HEK293 (cell line): ENCODE measurements around the gene CNTN4.

Experiments
- CTCF ChIA-PET: fragments of 350-600 bp; formaldehyde crosslinking; extraction: SDS; loops from one replicate; lab custom pipeline; 2021; ENCODE audit warnings: antibody characterized with exemption; lab: Yijun Ruan, JAX
- POLR2A ChIA-PET: fragments of 300-600 bp; formaldehyde crosslinking; extraction: SDS; loops from one replicate; lab custom pipeline; 2020; ENCODE audit warnings: antibody characterized with exemption, inconsistent platforms; lab: Yijun Ruan, JAX
- H3K27ac ChIP-seq: fragments of 200-500 bp; sonication (Bioruptor generic); 2 replicates; pipeline ENCODE4 v1.5.1; 2014; ENCODE audit warnings: low read depth, low read length, control low read depth, inconsistent platforms; ENCODE audit errors: extremely low read depth
- H3K36me3 ChIP-seq, 2 experiments: fragments of 200-500 bp in 1 of 2; sonication (Bioruptor generic) in 1 of 2; 1 replicate in 1 of 2; 2 replicates in 1 of 2; pipeline ENCODE4 v1.5.1; 2014 to 2017; ENCODE audit warnings: inconsistent platforms in 2 of 2, low read length in 2 of 2; ENCODE audit not compliant: control insufficient read depth in 2 of 2, insufficient read depth in 1 of 2
- H3K4me1 ChIP-seq: fragments of 200-500 bp; sonication (Bioruptor generic); 2 replicates; pipeline ENCODE4 v1.5.1; 2014; ENCODE audit warnings: mild to moderate bottlenecking, low read length, inconsistent platforms; ENCODE audit not compliant: control insufficient read depth, insufficient read depth
- H3K4me3 ChIP-seq: 2 replicates; pipeline ENCODE4 v1.5.1; 2011; ENCODE audit warnings: low read depth, mild to moderate bottlenecking, control low read depth, low read length, moderate library complexity
- H3K9me3 ChIP-seq: fragments of 200-500 bp; sonication (Bioruptor generic); 2 replicates; pipeline ENCODE4 v1.5.1; 2014; ENCODE audit warnings: low read depth, low read length, inconsistent platforms; ENCODE audit not compliant: control insufficient read depth, insufficient read depth
- BCL11B ChIP-seq: fragments of 450-650 bp; formaldehyde crosslinking; IDR thresholded peaks from 2 replicates; pipeline ENCODE4 v1.5.1; 2016; ENCODE audit warnings: low read depth, missing biosample characterization, missing genetic modification characterization
- OVOL3 ChIP-seq: fragments of 450-650 bp; formaldehyde crosslinking; IDR thresholded peaks from 2 replicates; pipeline ENCODE4 v1.5.1; 2016; ENCODE audit warnings: missing biosample characterization, missing genetic modification characterization
- SALL2 ChIP-seq: fragments of 450-650 bp; formaldehyde crosslinking; IDR thresholded peaks from 2 replicates; pipeline ENCODE4 v1.5.0; 2017; ENCODE audit warnings: missing biosample characterization, mild to moderate bottlenecking, missing genetic modification characterization, borderline replicate concordance
- SCRT2 ChIP-seq: fragments of 450-650 bp; formaldehyde crosslinking; IDR thresholded peaks from 2 replicates; pipeline ENCODE4 v1.5.1; 2016; ENCODE audit warnings: missing biosample characterization, missing genetic modification characterization
- TCF7L2 ChIP-seq: IDR thresholded peaks from 2 replicates; pipeline ENCODE4 v1.6.1; 2011; ENCODE audit warnings: low read depth, mild to moderate bottlenecking, inconsistent platforms, low read length, moderate library complexity, borderline replicate concordance
- YY2 ChIP-seq: fragments of 450-650 bp; formaldehyde crosslinking; IDR thresholded peaks from 2 replicates; pipeline ENCODE4 v1.5.1; 2016; ENCODE audit warnings: missing biosample characterization, missing genetic modification characterization
- ZBTB17 ChIP-seq: fragments of 450-650 bp; formaldehyde crosslinking; IDR thresholded peaks from 2 replicates; pipeline ENCODE4 v1.5.1; 2016; ENCODE audit warnings: missing biosample characterization, missing genetic modification characterization
- ZBTB21 ChIP-seq: fragments of 450-650 bp; formaldehyde crosslinking; IDR thresholded peaks from 2 replicates; pipeline ENCODE4 v1.5.1; 2017; ENCODE audit warnings: missing biosample characterization, missing genetic modification characterization
- ZBTB44 ChIP-seq: fragments of 450-650 bp; IDR thresholded peaks from 2 replicates; pipeline ENCODE4 v1.5.1; 2018; ENCODE audit warnings: missing biosample characterization, mild to moderate bottlenecking, missing genetic modification characterization
- ZIC2 ChIP-seq: fragments of 450-650 bp; formaldehyde crosslinking; IDR thresholded peaks from 2 replicates; pipeline ENCODE4 v1.5.1; 2016; ENCODE audit warnings: missing biosample characterization, missing genetic modification characterization
- ZNF132 ChIP-seq: fragments of 450-650 bp; formaldehyde crosslinking; IDR thresholded peaks from 2 replicates; pipeline ENCODE4 v1.5.1; 2017; ENCODE audit warnings: missing biosample characterization, missing genetic modification characterization, borderline replicate concordance
- ZNF202 ChIP-seq: fragments of 450-650 bp; formaldehyde crosslinking; IDR thresholded peaks from 2 replicates; pipeline ENCODE4 v1.5.1; 2016; ENCODE audit warnings: missing biosample characterization, missing genetic modification characterization, borderline replicate concordance
- ZNF211 ChIP-seq: fragments of 450-650 bp; formaldehyde crosslinking; IDR thresholded peaks from 2 replicates; pipeline ENCODE4 v1.5.1; 2016; ENCODE audit warnings: low read depth, missing biosample characterization, missing genetic modification characterization
- ZNF221 ChIP-seq: fragments of 450-650 bp; formaldehyde crosslinking; IDR thresholded peaks from 2 replicates; pipeline ENCODE4 v1.5.1; 2017; ENCODE audit warnings: missing biosample characterization, missing genetic modification characterization, borderline replicate concordance
- ZNF391 ChIP-seq: fragments of 450-650 bp; formaldehyde crosslinking; IDR thresholded peaks from 2 replicates; pipeline ENCODE4 v1.5.1; 2016; ENCODE audit warnings: low read depth, missing biosample characterization, missing genetic modification characterization, borderline replicate concordance
- ZNF404 ChIP-seq: fragments of 450-650 bp; formaldehyde crosslinking; IDR thresholded peaks from 2 replicates; pipeline ENCODE4 v1.5.1; 2017; ENCODE audit warnings: missing biosample characterization, missing genetic modification characterization
- ZNF473 ChIP-seq: fragments of 450-650 bp; formaldehyde crosslinking; IDR thresholded peaks from 2 replicates; pipeline ENCODE4 v1.5.1; 2017; ENCODE audit warnings: missing biosample characterization, missing genetic modification characterization
- ZNF501 ChIP-seq: fragments of 450-650 bp; formaldehyde crosslinking; IDR thresholded peaks from 2 replicates; pipeline ENCODE4 v1.5.1; 2016; ENCODE audit warnings: missing biosample characterization, missing genetic modification characterization
- ZNF529 ChIP-seq: fragments of 450-650 bp; formaldehyde crosslinking; IDR thresholded peaks from 2 replicates; pipeline ENCODE4 v1.5.1; 2017; ENCODE audit warnings: missing genetic modification characterization, missing biosample characterization; ENCODE audit not compliant: insufficient replicate concordance
- ZNF544 ChIP-seq: fragments of 450-650 bp; formaldehyde crosslinking; IDR thresholded peaks from 2 replicates; pipeline ENCODE4 v1.5.0; 2017; ENCODE audit warnings: missing biosample characterization, missing genetic modification characterization
- ZNF560 ChIP-seq: fragments of 450-650 bp; formaldehyde crosslinking; IDR thresholded peaks from 2 replicates; pipeline ENCODE4 v1.5.1; 2017; ENCODE audit warnings: missing biosample characterization, missing genetic modification characterization, borderline replicate concordance
- ZNF585B ChIP-seq: fragments of 450-650 bp; formaldehyde crosslinking; IDR thresholded peaks from 2 replicates; pipeline ENCODE4 v1.5.1; 2016; ENCODE audit warnings: missing biosample characterization, missing genetic modification characterization
- ZNF610 ChIP-seq: fragments of 450-650 bp; formaldehyde crosslinking; IDR thresholded peaks from 2 replicates; pipeline ENCODE4 v1.5.1; 2016; ENCODE audit warnings: missing biosample characterization, missing genetic modification characterization, borderline replicate concordance
- ZNF621 ChIP-seq: fragments of 450-650 bp; formaldehyde crosslinking; IDR thresholded peaks from 2 replicates; pipeline ENCODE4 v1.5.1; 2017; ENCODE audit warnings: missing biosample characterization, missing genetic modification characterization
- ZNF660 ChIP-seq: fragments of 450-650 bp; IDR thresholded peaks from 2 replicates; pipeline ENCODE4 v1.5.1; 2018; ENCODE audit warnings: missing biosample characterization, mild to moderate bottlenecking, missing genetic modification characterization
- ZNF670 ChIP-seq: fragments of 450-650 bp; formaldehyde crosslinking; IDR thresholded peaks from 2 replicates; pipeline ENCODE4 v1.5.1; 2016; ENCODE audit warnings: missing biosample characterization, missing genetic modification characterization, low read depth
- ZNF837 ChIP-seq: fragments of 450-650 bp; formaldehyde crosslinking; IDR thresholded peaks from 2 replicates; pipeline ENCODE4 v1.5.1; 2016; ENCODE audit warnings: missing biosample characterization, missing genetic modification characterization
- ZXDB ChIP-seq: fragments of 450-650 bp; formaldehyde crosslinking; IDR thresholded peaks from 2 replicates; pipeline ENCODE4 v1.5.1; 2016; ENCODE audit warnings: missing biosample characterization, missing genetic modification characterization
- TF ChIP-seq, protein P1 (sequence below): fragments of 450-650 bp; formaldehyde crosslinking; IDR thresholded peaks from 2 replicates; pipeline ENCODE4 v1.5.1; 2016; ENCODE audit warnings: missing biosample characterization, missing genetic modification characterization
- TF ChIP-seq, protein P2 (sequence below): fragments of 450-650 bp; formaldehyde crosslinking; IDR thresholded peaks from 2 replicates; pipeline ENCODE4 v1.5.1; 2016; ENCODE audit warnings: missing biosample characterization, missing genetic modification characterization

CNTN4 gene

DNA sequence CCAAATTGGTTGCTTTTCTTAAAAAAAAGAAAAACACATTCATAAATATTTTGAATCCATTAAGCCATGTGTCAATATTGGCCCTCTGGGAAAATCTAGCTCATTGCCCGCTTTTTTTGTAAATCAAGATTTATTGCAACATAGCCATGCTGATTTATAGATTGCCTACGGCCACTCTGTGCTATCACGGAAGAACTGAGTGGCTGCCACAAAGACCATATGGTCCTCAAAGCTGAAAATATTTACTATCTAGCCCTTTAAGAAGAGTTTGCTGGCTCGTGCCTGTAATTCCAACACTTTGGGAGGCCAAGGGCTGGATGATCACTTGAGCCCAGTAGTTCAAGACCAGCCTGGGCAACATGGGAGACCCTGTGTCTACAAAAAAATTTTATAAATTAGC is 965.6 kb downstream of the CNTN4 start:
- no peaks in the 10 kb centered on the region for H3K9me3 ChIP-seq
- H3K36me3 ChIP-seq, result no peaks in the 10 kb centered on the region
- TF ChIP-seq ZNF404 (tag by site-specific recombination) (no peak), ZNF202 (tag by site-specific recombination) (no peak), ZXDB (tag by site-specific recombination) (no peak), ZNF391 (no peak), ZBTB17 (no peak), BCL11B (tag by site-specific recombination) (no peak), ZNF670 (tag by site-specific recombination) (no peak), ZNF221 (tag by site-specific recombination) (no peak), YY2 (tag by site-specific recombination) (no peak), ZBTB21 (no peak), ZNF621 (no peak)
- ChIA-PET CTCF (no interaction called here), POLR2A (no interaction called here)
- H3K4me3 ChIP-seq, result no peak overlapping the region
- H3K4me1 ChIP-seq, result no peaks in the 10 kb centered on the region
- H3K27ac ChIP-seq, result no peak overlapping the region

- TF ChIP-seq, protein P1, sequence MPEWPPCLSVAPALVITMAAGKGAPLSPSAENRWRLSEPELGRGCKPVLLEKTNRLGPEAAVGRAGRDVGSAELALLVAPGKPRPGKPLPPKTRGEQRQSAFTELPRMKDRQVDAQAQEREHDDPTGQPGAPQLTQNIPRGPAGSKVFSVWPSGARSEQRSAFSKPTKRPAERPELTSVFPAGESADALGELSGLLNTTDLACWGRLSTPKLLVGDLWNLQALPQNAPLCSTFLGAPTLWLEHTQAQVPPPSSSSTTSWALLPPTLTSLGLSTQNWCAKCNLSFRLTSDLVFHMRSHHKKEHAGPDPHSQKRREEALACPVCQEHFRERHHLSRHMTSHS, result no peak
- TF ChIP-seq ZNF202 (tag by site-specific recombination) (no peak), ZIC2 (tag by site-specific recombination) (no peak), TCF7L2 (no peak), SCRT2 (tag by site-specific recombination) (no peak), ZNF529 (tag by site-specific recombination) (no peak), ZNF132 (tag by site-specific recombination) (no peak), ZNF610 (tag by site-specific recombination) (no peak), ZNF585B (tag by site-specific recombination) (no peak), ZNF211 (tag by site-specific recombination) (no peak)
- ChIA-PET CTCF (no interaction called here), POLR2A (interaction anchor here (0.6 to 0.7 kb wide), 2 partner anchors 14 to 51 kb away, joined by 3 to 4 read pairs; no protein-coding TSS in a partner anchor)
- Histone ChIP-seq H3K4me1 (no peaks in the 10 kb centered on the region), H3K36me3 (no peaks in the 10 kb centered on the region), H3K27ac (no peak overlapping the region), H3K4me3 (no peak overlapping the region), H3K9me3 (no peaks in the 10 kb centered on the region)
Observed at GRCh38 chr3:3065876-3066275, 967.2 kb downstream of the CNTN4 start.

GRCh38 chr3:3066378-3066777 is 967.7 kb downstream of the CNTN4 start:
- Histone ChIP-seq H3K27ac (no peak overlapping the region), H3K9me3 (no peaks in the 10 kb centered on the region), H3K4me3 (no peak overlapping the region), H3K4me1 (no peaks in the 10 kb centered on the region), H3K36me3 (no peaks in the 10 kb centered on the region)
- ChIA-PET POLR2A (interaction anchor here (0.7 kb wide), 1 partner anchor 14 kb away, joined by 3 read pairs; no protein-coding TSS in a partner anchor), CTCF (no interaction called here)
- TF ChIP-seq ZNF501 (tag by site-specific recombination), result no peak
- TF ChIP-seq ZNF473, result no peak
- no peak for TF ChIP-seq ZBTB44 (tag by site-specific recombination)
- TF ChIP-seq OVOL3 (tag by site-specific recombination), result no peak
- no peak for TF ChIP-seq SALL2 (tag by site-specific recombination)
- no peak for TF ChIP-seq ZNF544
- no peak for TF ChIP-seq ZNF837 (tag by site-specific recombination)
- no peak for TF ChIP-seq ZNF560 (tag by site-specific recombination)
- TF ChIP-seq, protein P2, sequence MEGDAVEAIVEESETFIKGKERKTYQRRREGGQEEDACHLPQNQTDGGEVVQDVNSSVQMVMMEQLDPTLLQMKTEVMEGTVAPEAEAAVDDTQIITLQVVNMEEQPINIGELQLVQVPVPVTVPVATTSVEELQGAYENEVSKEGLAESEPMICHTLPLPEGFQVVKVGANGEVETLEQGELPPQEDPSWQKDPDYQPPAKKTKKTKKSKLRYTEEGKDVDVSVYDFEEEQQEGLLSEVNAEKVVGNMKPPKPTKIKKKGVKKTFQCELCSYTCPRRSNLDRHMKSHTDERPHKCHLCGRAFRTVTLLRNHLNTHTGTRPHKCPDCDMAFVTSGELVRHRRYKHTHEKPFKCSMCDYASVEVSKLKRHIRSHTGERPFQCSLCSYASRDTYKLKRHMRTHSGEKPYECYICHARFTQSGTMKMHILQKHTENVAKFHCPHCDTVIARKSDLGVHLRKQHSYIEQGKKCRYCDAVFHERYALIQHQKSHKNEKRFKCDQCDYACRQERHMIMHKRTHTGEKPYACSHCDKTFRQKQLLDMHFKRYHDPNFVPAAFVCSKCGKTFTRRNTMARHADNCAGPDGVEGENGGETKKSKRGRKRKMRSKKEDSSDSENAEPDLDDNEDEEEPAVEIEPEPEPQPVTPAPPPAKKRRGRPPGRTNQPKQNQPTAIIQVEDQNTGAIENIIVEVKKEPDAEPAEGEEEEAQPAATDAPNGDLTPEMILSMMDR (tag by site-specific recombination), result no peak
- no peak for TF ChIP-seq ZNF660
